ENCODE measurements around the gene MED26. TPM values are rescaled to one million over a fixed set of nuclear protein-coding genes. Genes with fewer than 3 reads are reported as not detected.

MED26 gene
- total RNA-seq, 1 experiment from 2014 or later = 9.0 TPM

DNA sequence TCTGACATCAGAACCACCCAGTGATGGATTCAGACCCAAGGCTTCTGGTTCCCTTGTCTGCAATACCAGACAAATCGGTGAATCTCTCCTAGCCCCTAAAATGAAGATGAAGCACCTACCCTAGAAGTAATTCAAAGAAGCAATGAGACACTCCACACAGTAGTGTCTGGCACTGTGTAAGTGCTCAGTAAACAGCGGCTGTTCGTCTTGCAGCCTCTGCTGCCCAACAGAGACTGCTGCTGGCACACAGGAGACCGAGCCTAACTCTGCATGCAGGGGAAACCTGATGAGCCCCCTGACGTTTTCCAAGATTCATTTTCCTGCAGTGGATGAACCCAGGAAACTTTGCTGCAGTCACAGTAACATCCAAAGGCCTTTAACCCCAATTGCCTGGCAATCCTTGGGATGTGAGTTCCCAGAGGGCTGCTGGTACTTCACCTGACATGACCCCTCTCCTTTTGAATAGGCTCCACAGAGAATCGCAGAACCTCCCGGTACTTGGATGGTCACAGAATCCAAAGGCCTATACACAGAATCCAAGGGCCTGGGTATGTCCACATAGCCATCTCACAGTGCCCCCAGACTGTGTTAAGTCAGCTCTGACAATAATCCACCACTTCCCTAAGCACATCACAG, 6.7 kb downstream of the MED26 start:
- intact Hi-C loops (cut with micrococcal nuclease; ENCODE audit: unreplicated experiment) = no loop called here
- TF ChIP-seq, protein P1, sequence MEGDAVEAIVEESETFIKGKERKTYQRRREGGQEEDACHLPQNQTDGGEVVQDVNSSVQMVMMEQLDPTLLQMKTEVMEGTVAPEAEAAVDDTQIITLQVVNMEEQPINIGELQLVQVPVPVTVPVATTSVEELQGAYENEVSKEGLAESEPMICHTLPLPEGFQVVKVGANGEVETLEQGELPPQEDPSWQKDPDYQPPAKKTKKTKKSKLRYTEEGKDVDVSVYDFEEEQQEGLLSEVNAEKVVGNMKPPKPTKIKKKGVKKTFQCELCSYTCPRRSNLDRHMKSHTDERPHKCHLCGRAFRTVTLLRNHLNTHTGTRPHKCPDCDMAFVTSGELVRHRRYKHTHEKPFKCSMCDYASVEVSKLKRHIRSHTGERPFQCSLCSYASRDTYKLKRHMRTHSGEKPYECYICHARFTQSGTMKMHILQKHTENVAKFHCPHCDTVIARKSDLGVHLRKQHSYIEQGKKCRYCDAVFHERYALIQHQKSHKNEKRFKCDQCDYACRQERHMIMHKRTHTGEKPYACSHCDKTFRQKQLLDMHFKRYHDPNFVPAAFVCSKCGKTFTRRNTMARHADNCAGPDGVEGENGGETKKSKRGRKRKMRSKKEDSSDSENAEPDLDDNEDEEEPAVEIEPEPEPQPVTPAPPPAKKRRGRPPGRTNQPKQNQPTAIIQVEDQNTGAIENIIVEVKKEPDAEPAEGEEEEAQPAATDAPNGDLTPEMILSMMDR (IDR thresholded peaks at IDR 0.05; ENCODE audit: unreplicated experiment) = no peak
- H3K9me3 Mint-ChIP-seq (ENCODE audit: low read depth, unreplicated experiment) = no peaks in the 10 kb centered on the region
- BruUV-seq (replicated peaks) = no TSS peak
- no peak overlapping the region for H3K4me3 Mint-ChIP-seq (ENCODE audit: low read depth, unreplicated experiment)
- H3K4me1 Mint-ChIP-seq (ENCODE audit: low read depth, unreplicated experiment) = peaks cover 31% of the 10 kb centered on the region
- no peak for DNase-seq
- H3K27me3 Mint-ChIP-seq (ENCODE audit: unreplicated experiment) = no peaks in the 10 kb centered on the region
- H3K27ac Mint-ChIP-seq (ENCODE audit: unreplicated experiment) = no peak overlapping the region
- no peaks in the 10 kb centered on the region for H3K36me3 Mint-ChIP-seq (ENCODE audit: insufficient read depth, unreplicated experiment)
- CTCF ChIA-PET = no interaction called here

DNA sequence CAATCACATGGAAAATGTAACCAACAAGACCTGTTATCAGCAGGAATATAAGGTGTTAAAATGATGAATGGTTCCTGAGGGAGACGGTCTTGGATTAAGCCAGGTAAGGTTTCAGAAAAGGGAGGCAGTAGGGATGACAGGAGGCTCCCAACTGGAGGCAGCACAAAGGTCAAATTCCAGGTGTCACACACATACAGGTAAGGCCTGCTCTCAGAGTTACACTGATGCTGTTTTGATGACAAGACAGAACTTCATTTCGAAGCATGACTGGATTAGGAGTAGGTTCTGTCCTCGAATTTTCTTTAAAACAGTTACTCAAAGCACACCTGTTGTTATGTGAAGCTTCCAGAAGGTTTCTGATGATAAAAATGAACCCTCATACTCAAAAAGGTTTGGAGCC, 7.4 kb downstream of the MED26 start:
- no peaks in the 10 kb centered on the region for H3K27me3 Mint-ChIP-seq (ENCODE audit: unreplicated experiment)
- H3K4me1 Mint-ChIP-seq (ENCODE audit: low read depth, unreplicated experiment) = peaks cover 26% of the 10 kb centered on the region
- no peaks in the 10 kb centered on the region for H3K9me3 Mint-ChIP-seq (ENCODE audit: low read depth, unreplicated experiment)
- H3K27ac Mint-ChIP-seq (ENCODE audit: unreplicated experiment) = no peak overlapping the region
- TF ChIP-seq, protein P1 (IDR thresholded peaks at IDR 0.05; ENCODE audit: unreplicated experiment) = no peak
- no peak for DNase-seq
- H3K36me3 Mint-ChIP-seq (ENCODE audit: insufficient read depth, unreplicated experiment) = no peaks in the 10 kb centered on the region
- no peak overlapping the region for H3K4me3 Mint-ChIP-seq (ENCODE audit: low read depth, unreplicated experiment)
- intact Hi-C loops (cut with micrococcal nuclease; ENCODE audit: unreplicated experiment) = no loop called here
- CTCF ChIA-PET = no interaction called here
- no TSS peak for BruUV-seq (replicated peaks)

DNA sequence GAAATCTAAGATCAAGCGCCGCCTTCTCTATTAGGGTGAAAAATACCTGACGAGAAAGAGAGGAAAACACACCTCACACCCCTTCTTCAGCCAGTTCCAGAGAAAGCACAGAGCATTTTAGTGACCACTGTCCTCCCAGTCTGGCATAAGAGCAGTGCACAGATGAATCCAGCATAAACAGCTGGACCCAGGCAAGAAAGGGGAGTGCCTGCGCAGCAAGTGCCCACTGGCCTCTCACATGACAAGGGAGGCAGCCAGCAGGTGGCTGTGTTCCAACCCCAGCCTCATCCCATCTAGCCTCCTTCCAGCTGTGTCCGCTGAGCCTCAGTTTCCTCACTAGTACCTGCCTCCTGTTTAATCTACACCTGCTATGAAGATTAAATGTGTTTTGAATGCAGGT, 8.0 kb downstream of the MED26 start:
- no peaks in the 10 kb centered on the region for H3K36me3 Mint-ChIP-seq (ENCODE audit: insufficient read depth, unreplicated experiment)
- TF ChIP-seq, protein P1 (IDR thresholded peaks at IDR 0.05; ENCODE audit: unreplicated experiment) = no peak
- no peaks in the 10 kb centered on the region for H3K9me3 Mint-ChIP-seq (ENCODE audit: low read depth, unreplicated experiment)

DNA sequence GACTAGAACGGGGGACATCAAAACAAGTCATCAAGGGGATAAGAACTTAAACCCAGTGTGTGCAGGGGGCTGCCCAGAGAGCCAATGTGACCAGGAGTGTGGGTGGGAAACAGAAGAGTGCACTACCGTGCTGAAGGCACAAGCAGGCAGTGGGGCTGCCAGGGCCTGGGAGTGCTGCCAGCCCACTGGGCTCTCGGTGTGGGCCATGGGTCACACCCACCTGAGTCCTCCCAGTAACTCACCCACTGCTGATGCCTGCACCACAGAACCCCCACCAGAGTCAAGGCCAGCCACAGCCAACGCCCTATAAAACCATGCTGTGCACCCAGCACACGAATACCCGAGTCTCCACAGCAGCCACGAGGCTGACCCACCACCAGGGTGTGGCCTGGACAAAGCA, 8.5 kb downstream of the MED26 start:
- Mint-ChIP-seq H3K27me3 (ENCODE audit: unreplicated experiment) (no peaks in the 10 kb centered on the region), H3K4me3 (ENCODE audit: low read depth, unreplicated experiment) (no peak overlapping the region), H3K27ac (ENCODE audit: unreplicated experiment) (no peak overlapping the region), H3K4me1 (ENCODE audit: low read depth, unreplicated experiment) (peaks cover 32% of the 10 kb centered on the region), H3K36me3 (ENCODE audit: insufficient read depth, unreplicated experiment) (no peaks in the 10 kb centered on the region), H3K9me3 (ENCODE audit: low read depth, unreplicated experiment) (no peaks in the 10 kb centered on the region)
- no TSS peak for BruUV-seq (replicated peaks)
- DNase-seq = no peak
- intact Hi-C loops (cut with micrococcal nuclease; ENCODE audit: unreplicated experiment) = no loop called here
- CTCF ChIA-PET = no interaction called here
- TF ChIP-seq, protein P1 (IDR thresholded peaks at IDR 0.05; ENCODE audit: unreplicated experiment) = no peak

More for the DNA sequence above, 8.0 kb downstream of the MED26 start:
- no TSS peak for BruUV-seq (replicated peaks)
- no peak overlapping the region for H3K4me3 Mint-ChIP-seq (ENCODE audit: low read depth, unreplicated experiment)
- H3K27me3 Mint-ChIP-seq (ENCODE audit: unreplicated experiment) = no peaks in the 10 kb centered on the region
- H3K27ac Mint-ChIP-seq (ENCODE audit: unreplicated experiment) = no peak overlapping the region
- intact Hi-C loops (cut with micrococcal nuclease; ENCODE audit: unreplicated experiment) = no loop called here
- no peak for DNase-seq
- H3K4me1 Mint-ChIP-seq (ENCODE audit: low read depth, unreplicated experiment) = peaks cover 26% of the 10 kb centered on the region
- CTCF ChIA-PET = no interaction called here
